ENCODE data around the gene CTNNA2.

The CTNNA2 gene

GRCh38 chr2:79622508-79622907 lies 109.7 kb downstream of the CTNNA2 start:
- ATAC-seq (replicated peaks) = no peak
- Mint-ChIP-seq H3K4me1 (ENCODE audit: low read depth in 2 of 2) (no peaks in the 10 kb centered on the region), H3K9me3 (peaks cover 3 to 47% of the 10 kb centered on the region in 2 donors), H3K36me3 (ENCODE audit: insufficient read depth) (no peaks in the 10 kb centered on the region), H3K27me3 (no peaks in the 10 kb centered on the region), H3K4me3 (no peak overlapping the region), H3K27ac (no peak overlapping the region)
- DNase-seq = no peak

DNA sequence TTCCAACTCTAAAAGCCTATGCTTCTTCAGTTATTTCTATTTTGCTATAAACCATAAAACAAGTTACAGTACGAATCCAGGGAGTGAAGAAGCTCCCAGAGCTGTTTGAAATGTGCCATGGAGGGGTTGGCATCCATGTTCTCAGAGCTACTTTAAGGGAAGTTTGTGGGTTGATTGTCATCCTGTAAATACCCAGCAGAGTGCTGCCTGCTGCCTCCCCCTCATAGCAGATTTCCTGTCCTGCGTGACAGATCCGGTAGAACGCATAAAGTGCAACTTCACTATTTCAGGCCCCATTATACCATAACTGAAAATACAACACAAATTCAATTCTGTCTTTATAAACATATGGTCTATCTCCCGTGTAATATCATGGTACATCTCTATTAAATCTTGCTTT lies 114.4 kb downstream of the CTNNA2 start:
- Mint-ChIP-seq H3K4me1 (ENCODE audit: low read depth in 2 of 2) (no peaks in the 10 kb centered on the region), H3K27me3 (no peaks in the 10 kb centered on the region), H3K9me3 (peaks cover 6 to 48% of the 10 kb centered on the region in 2 donors), H3K27ac (no peak overlapping the region), H3K36me3 (ENCODE audit: insufficient read depth) (no peaks in the 10 kb centered on the region), H3K4me3 (no peak overlapping the region)
- no peak for ATAC-seq (replicated peaks)
- no peak for DNase-seq

GRCh38 chr2:79630060-79630459 lies 117.2 kb downstream of the CTNNA2 start:
- peaks cover 18 to 43% of the 10 kb centered on the region in 2 donors for H3K9me3 Mint-ChIP-seq

GRCh38 chr2:79630972-79631557 lies 118.2 kb downstream of the CTNNA2 start:
- H3K4me3 Mint-ChIP-seq = no peak overlapping the region
- ATAC-seq (replicated peaks) = no peak
- no peaks in the 10 kb centered on the region for H3K27me3 Mint-ChIP-seq
- no peak overlapping the region for H3K27ac Mint-ChIP-seq
- H3K4me1 Mint-ChIP-seq (ENCODE audit: low read depth in 2 of 2) = no peaks in the 10 kb centered on the region
- peaks cover 20 to 33% of the 10 kb centered on the region in 2 donors for H3K9me3 Mint-ChIP-seq
- H3K36me3 Mint-ChIP-seq (ENCODE audit: insufficient read depth) = no peaks in the 10 kb centered on the region
- DNase-seq = no peak

More at GRCh38 chr2:79630060-79630459, 117.2 kb downstream of the CTNNA2 start:
- H3K27me3 Mint-ChIP-seq = no peaks in the 10 kb centered on the region
- no peaks in the 10 kb centered on the region for H3K36me3 Mint-ChIP-seq (ENCODE audit: insufficient read depth)
- ATAC-seq (replicated peaks) = no peak
- no peak for DNase-seq
- H3K4me1 Mint-ChIP-seq (ENCODE audit: low read depth in 2 of 2) = no peaks in the 10 kb centered on the region
- no peak overlapping the region for H3K27ac Mint-ChIP-seq
- no peak overlapping the region for H3K4me3 Mint-ChIP-seq

GRCh38 chr2:79638410-79638809 lies 125.6 kb downstream of the CTNNA2 start:
- H3K27me3 Mint-ChIP-seq = no peaks in the 10 kb centered on the region
- no peaks in the 10 kb centered on the region for H3K4me1 Mint-ChIP-seq (ENCODE audit: low read depth in 2 of 2)
- no peaks in the 10 kb centered on the region for H3K36me3 Mint-ChIP-seq (ENCODE audit: insufficient read depth)
- ATAC-seq (replicated peaks) (no peak), DNase-seq (no peak)
- H3K4me3 Mint-ChIP-seq = no peak overlapping the region
- H3K9me3 Mint-ChIP-seq = peaks cover 16 to 19% of the 10 kb centered on the region in 2 donors
- no peak overlapping the region for H3K27ac Mint-ChIP-seq

GRCh38 chr2:79638954-79639353 lies 126.1 kb downstream of the CTNNA2 start:
- H3K27me3 Mint-ChIP-seq = no peaks in the 10 kb centered on the region
- no peaks in the 10 kb centered on the region for H3K36me3 Mint-ChIP-seq (ENCODE audit: insufficient read depth)
- H3K9me3 Mint-ChIP-seq = peaks cover 16% of the 10 kb centered on the region in 2 donors
- no peak for ATAC-seq (replicated peaks)
- no peak overlapping the region for H3K27ac Mint-ChIP-seq
- DNase-seq = no peak
- H3K4me3 Mint-ChIP-seq = no peak overlapping the region
- H3K4me1 Mint-ChIP-seq (ENCODE audit: low read depth in 2 of 2) = no peaks in the 10 kb centered on the region

DNA sequence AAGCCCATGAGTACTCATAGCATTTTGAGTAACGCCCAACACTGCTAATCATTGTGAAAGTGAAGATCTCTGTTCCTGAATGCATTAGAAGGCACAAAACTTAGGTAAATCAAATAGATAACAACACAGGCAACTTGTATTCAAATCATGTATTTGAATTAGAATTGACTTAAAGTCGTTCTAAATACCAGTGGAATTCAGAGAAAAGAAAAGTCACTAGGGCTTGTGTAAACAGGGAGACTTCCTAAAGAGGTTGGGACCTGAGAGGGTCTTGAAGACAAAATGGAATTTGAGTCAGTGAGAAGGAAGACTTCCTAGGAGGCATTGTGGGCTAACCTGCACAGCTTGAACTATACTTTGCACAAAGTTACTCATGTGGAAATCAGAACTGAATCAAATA lies 127.2 kb downstream of the CTNNA2 start:
- DNase-seq (no peak), ATAC-seq (replicated peaks) (no peak)
- Mint-ChIP-seq H3K4me3 (no peak overlapping the region), H3K4me1 (ENCODE audit: low read depth in 2 of 2) (no peaks in the 10 kb centered on the region), H3K27me3 (no peaks in the 10 kb centered on the region), H3K36me3 (ENCODE audit: insufficient read depth) (no peaks in the 10 kb centered on the region), H3K27ac (no peak overlapping the region), H3K9me3 (peaks cover 14 to 15% of the 10 kb centered on the region in 2 donors)

DNA sequence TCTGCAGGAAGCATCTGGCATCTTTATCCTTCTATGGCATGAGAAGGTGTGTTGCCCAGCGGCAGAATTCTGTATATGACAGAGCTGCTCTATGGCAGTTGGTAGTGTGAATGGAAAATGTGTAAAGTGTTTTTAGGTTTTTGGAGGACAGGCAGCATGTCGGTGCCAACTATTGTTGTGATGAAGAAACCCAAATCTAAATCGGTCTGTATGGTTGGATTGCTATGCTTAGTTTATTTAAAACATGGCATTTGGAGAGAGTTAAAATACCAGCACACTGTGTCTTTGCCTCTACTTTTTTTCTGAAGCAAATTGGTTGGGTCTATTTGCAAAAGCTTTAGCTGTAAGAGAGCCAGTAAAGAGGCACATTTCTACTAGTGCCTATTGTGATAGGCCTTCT lies 136.7 kb downstream of the CTNNA2 start:
- ATAC-seq (replicated peaks) (no peak), DNase-seq (no peak)
- Mint-ChIP-seq H3K36me3 (ENCODE audit: insufficient read depth) (no peaks in the 10 kb centered on the region), H3K27me3 (no peaks in the 10 kb centered on the region), H3K9me3 (peaks cover 21 to 38% of the 10 kb centered on the region in 2 donors), H3K4me1 (ENCODE audit: low read depth in 2 of 2) (no peaks in the 10 kb centered on the region), H3K27ac (no peak overlapping the region), H3K4me3 (no peak overlapping the region)

- Mint-ChIP-seq H3K27ac (no peak overlapping the region), H3K27me3 (no peaks in the 10 kb centered on the region), H3K9me3 (peaks cover 11 to 21% of the 10 kb centered on the region in 2 donors), H3K36me3 (ENCODE audit: insufficient read depth) (no peaks in the 10 kb centered on the region), H3K4me1 (ENCODE audit: low read depth in 2 of 2) (no peaks in the 10 kb centered on the region), H3K4me3 (no peak overlapping the region)
- DNase-seq (no peak), ATAC-seq (replicated peaks) (no peak)
Observed at GRCh38 chr2:79660557-79660956, 147.7 kb downstream of the CTNNA2 start.

GRCh38 chr2:79665091-79665490 lies 152.2 kb downstream of the CTNNA2 start:
- ATAC-seq (replicated peaks) = no peak
- H3K9me3 Mint-ChIP-seq = peaks cover 16 to 21% of the 10 kb centered on the region in 2 donors
- no peak for DNase-seq

DNA sequence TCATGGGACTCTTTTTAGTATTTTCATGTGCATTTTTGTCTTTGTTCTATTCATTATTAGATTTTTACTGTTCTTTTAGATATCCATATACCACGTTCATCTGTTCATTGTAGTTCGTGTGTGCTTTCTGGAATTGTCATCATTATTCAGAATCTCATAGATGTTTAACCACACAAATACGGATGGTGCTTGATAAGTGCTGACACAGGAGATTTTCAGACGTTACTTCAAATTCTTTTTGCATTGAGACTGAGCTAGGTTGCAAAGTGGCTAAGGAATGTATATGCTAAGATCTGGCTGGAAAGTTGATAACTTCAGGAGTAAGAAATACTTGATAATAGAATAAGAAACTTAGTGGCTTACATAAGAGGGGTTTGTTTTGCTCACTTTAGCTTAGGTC lies 153.6 kb downstream of the CTNNA2 start:
- Mint-ChIP-seq H3K36me3 (ENCODE audit: insufficient read depth) (no peaks in the 10 kb centered on the region), H3K27me3 (no peaks in the 10 kb centered on the region), H3K27ac (no peak overlapping the region), H3K4me1 (ENCODE audit: low read depth in 2 of 2) (no peaks in the 10 kb centered on the region), H3K4me3 (no peak overlapping the region), H3K9me3 (peaks cover 14 to 21% of the 10 kb centered on the region in 2 donors)
- DNase-seq (no peak), ATAC-seq (replicated peaks) (no peak)

More at GRCh38 chr2:79665091-79665490, 152.2 kb downstream of the CTNNA2 start:
- Mint-ChIP-seq H3K27ac (no peak overlapping the region), H3K4me3 (no peak overlapping the region), H3K36me3 (ENCODE audit: insufficient read depth) (no peaks in the 10 kb centered on the region), H3K27me3 (no peaks in the 10 kb centered on the region), H3K4me1 (ENCODE audit: low read depth in 2 of 2) (no peaks in the 10 kb centered on the region)

DNA sequence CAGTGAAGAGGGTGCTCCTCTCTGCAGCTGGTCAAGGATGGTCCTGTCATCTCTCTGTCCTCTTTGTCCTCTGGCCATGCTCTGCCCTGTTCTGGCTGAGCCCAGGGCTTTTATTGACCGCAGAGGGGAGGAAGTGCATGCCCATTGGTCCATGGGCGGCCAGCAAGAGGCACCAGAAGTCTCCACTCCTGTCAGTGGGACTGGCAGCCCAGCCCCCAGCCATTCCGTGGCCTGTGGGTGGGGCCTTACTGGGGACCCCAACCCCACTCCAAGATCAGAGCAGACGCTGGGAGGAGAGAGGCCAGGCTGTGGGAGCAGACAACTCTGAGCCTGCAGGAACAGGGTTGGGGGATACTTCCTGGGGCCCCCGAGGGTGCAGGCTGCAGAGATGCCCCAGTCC lies 156.9 kb downstream of the CTNNA2 start:
- DNase-seq (no peak), ATAC-seq (replicated peaks) (no peak)
- H3K36me3 Mint-ChIP-seq (ENCODE audit: insufficient read depth) = no peaks in the 10 kb centered on the region
- H3K9me3 Mint-ChIP-seq = peaks cover 8 to 11% of the 10 kb centered on the region in 2 donors
- H3K4me1 Mint-ChIP-seq (ENCODE audit: low read depth in 2 of 2) = no peaks in the 10 kb centered on the region
- H3K27ac Mint-ChIP-seq = no peak overlapping the region
- no peak overlapping the region for H3K4me3 Mint-ChIP-seq
- H3K27me3 Mint-ChIP-seq = no peaks in the 10 kb centered on the region

- DNase-seq (no peak), ATAC-seq (replicated peaks) (no peak)
- Mint-ChIP-seq H3K4me3 (no peak overlapping the region), H3K9me3 (peaks cover 3 to 7% of the 10 kb centered on the region in 2 donors), H3K4me1 (ENCODE audit: low read depth in 2 of 2) (no peaks in the 10 kb centered on the region), H3K27me3 (no peaks in the 10 kb centered on the region), H3K36me3 (ENCODE audit: insufficient read depth) (no peaks in the 10 kb centered on the region), H3K27ac (no peak overlapping the region)
Observed at GRCh38 chr2:79670198-79670597, 157.3 kb downstream of the CTNNA2 start.

DNA sequence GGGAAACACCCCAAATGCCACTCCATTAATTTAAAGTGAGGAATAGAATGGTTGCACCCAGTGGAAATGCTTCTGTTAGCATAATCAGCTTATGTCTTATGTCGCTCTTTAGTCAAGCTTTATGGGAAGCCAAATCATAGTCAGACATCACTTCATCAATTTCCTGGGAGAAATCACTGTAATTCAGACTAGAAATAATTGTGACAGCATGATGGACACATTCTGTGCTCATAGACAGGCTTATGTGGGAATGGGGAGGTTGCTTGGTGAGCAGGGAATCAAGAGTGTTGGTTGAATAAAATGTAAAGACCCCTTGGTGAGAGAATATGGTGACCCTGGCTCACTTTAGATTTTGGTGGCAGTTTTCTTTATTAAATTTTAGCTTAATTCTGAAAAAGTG lies 174.0 kb downstream of the CTNNA2 start:
- ATAC-seq (replicated peaks) (no peak), DNase-seq (no peak)
- peaks cover 6 to 28% of the 10 kb centered on the region in 2 donors for H3K9me3 Mint-ChIP-seq
- no peak overlapping the region for H3K27ac Mint-ChIP-seq
- H3K36me3 Mint-ChIP-seq (ENCODE audit: insufficient read depth) = no peaks in the 10 kb centered on the region
- no peak overlapping the region for H3K4me3 Mint-ChIP-seq
- no peaks in the 10 kb centered on the region for H3K27me3 Mint-ChIP-seq
- no peaks in the 10 kb centered on the region for H3K4me1 Mint-ChIP-seq (ENCODE audit: low read depth in 2 of 2)

- no peaks in the 10 kb centered on the region for H3K4me1 Mint-ChIP-seq (ENCODE audit: low read depth in 2 of 2)
- H3K9me3 Mint-ChIP-seq = peaks cover 2 to 15% of the 10 kb centered on the region in 2 donors
- DNase-seq = no peak
- no peak overlapping the region for H3K27ac Mint-ChIP-seq
- no peaks in the 10 kb centered on the region for H3K36me3 Mint-ChIP-seq (ENCODE audit: insufficient read depth)
- no peak overlapping the region for H3K4me3 Mint-ChIP-seq
- H3K27me3 Mint-ChIP-seq = no peaks in the 10 kb centered on the region
- ATAC-seq (replicated peaks) = no peak
Observed at GRCh38 chr2:79695248-79695647, 182.4 kb downstream of the CTNNA2 start.

Data from effector memory CD8-positive, alpha-beta T cell (primary cell).